Chondrocyte (in vitro differentiated cells): ENCODE results near the gene ARHGAP5. TPM values are rescaled to one million over a fixed set of nuclear protein-coding genes. Genes with fewer than 3 reads are reported as not detected.

Experiments
- DNase-seq: peaks from one replicate; pipeline ENCODE4 v3.0.0; 2021; ENCODE audit warnings: mixed read lengths, low spot score
- H3K27ac Mint-ChIP-seq: one replicate; pipeline ENCODE4 v1.8.0; 2021; ENCODE audit warnings: mild to moderate bottlenecking, moderate library complexity, mixed read lengths; ENCODE audit not compliant: unreplicated experiment
- H3K27me3 Mint-ChIP-seq: 2 replicates; pipeline ENCODE4 v1.8.0; 2021; ENCODE audit warnings: low read depth, mixed read lengths
- H3K36me3 Mint-ChIP-seq: 2 replicates; pipeline ENCODE4 v1.8.0; 2021; ENCODE audit warnings: low read depth, mixed read lengths
- H3K4me1 Mint-ChIP-seq: 2 replicates; pipeline ENCODE4 v1.8.0; 2021; ENCODE audit warnings: low read depth, mild to moderate bottlenecking, mixed read lengths
- H3K4me3 Mint-ChIP-seq: one replicate; pipeline ENCODE4 v1.8.0; 2021; ENCODE audit warnings: mild to moderate bottlenecking, moderate library complexity, mixed read lengths; ENCODE audit not compliant: unreplicated experiment
- H3K9me3 Mint-ChIP-seq: 2 replicates; pipeline ENCODE4 v1.8.0; 2021; ENCODE audit warnings: low read depth, mixed read lengths
- total RNA-seq: library from RNA; stranded (reverse); gene quantifications from 3 replicates; pipeline ENCODE4 v1.2.1, GENCODE V29; 2021
- TF ChIP-seq, protein P1 (sequence below): fragments of 200-600 bp; sonication (generic); IDR thresholded peaks from 2 replicates; pipeline ENCODE4 v1.5.0; 2021; ENCODE audit warnings: antibody characterized with exemption, mild to moderate bottlenecking, moderate library complexity

The ARHGAP5 gene
- total RNA-seq, 1 donor from 2014 or later: 82.8 TPM

DNA sequence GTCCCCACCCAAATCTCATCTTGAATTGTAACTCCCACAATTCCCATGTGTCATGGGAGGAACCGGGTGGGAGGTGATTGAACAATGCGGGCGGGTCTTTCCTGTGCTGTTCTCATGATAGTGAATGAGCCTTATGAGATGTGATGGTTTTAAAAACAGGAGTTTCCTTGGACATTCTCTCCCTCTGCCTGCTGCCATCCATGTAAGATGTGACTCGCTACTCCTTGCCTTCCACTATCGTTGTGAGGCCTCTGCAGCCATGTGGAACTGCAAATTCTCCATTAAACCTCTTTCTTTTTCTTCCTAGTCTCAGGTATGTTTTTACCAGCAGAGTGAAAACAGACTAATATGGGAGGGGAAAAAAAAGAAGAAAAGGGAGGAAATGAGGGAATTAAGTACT is 22.6 kb upstream of the ARHGAP5 start:
- DNase-seq: no peak
- Mint-ChIP-seq H3K27ac (no peak overlapping the region), H3K4me3 (no peak overlapping the region), H3K4me1 (no peaks in the 10 kb centered on the region), H3K27me3 (no peaks in the 10 kb centered on the region), H3K36me3 (no peaks in the 10 kb centered on the region), H3K9me3 (peaks cover 11% of the 10 kb centered on the region)
- TF ChIP-seq, protein P1, sequence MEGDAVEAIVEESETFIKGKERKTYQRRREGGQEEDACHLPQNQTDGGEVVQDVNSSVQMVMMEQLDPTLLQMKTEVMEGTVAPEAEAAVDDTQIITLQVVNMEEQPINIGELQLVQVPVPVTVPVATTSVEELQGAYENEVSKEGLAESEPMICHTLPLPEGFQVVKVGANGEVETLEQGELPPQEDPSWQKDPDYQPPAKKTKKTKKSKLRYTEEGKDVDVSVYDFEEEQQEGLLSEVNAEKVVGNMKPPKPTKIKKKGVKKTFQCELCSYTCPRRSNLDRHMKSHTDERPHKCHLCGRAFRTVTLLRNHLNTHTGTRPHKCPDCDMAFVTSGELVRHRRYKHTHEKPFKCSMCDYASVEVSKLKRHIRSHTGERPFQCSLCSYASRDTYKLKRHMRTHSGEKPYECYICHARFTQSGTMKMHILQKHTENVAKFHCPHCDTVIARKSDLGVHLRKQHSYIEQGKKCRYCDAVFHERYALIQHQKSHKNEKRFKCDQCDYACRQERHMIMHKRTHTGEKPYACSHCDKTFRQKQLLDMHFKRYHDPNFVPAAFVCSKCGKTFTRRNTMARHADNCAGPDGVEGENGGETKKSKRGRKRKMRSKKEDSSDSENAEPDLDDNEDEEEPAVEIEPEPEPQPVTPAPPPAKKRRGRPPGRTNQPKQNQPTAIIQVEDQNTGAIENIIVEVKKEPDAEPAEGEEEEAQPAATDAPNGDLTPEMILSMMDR: no peak

DNA sequence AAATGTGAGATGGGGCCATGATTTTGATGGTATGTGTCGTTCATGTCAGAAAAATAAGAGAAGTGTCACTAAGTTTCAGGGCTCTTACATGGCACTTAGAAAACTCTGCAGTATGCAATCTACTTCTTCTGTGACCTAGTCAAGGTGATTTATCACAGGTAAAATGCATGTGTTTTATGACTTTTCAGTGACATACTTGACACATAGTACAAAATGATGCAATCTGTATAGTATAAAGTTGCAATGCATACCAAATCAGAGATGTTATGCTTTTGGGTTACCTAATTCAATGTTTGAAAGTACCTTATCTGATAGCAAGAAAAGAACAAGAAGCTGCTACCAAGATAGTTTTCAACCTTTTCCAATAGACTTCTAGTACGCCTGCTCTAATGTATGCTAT is 21.9 kb upstream of the ARHGAP5 start:
- H3K27me3 Mint-ChIP-seq: no peaks in the 10 kb centered on the region
- DNase-seq: no peak
- H3K27ac Mint-ChIP-seq: no peak overlapping the region
- no peak overlapping the region for H3K4me3 Mint-ChIP-seq
- no peaks in the 10 kb centered on the region for H3K36me3 Mint-ChIP-seq
- TF ChIP-seq, protein P1: no peak
- no peaks in the 10 kb centered on the region for H3K4me1 Mint-ChIP-seq
- peaks cover 11% of the 10 kb centered on the region for H3K9me3 Mint-ChIP-seq

GRCh38 chr14:32059702-32060101 is 17.4 kb upstream of the ARHGAP5 start:
- H3K27me3 Mint-ChIP-seq: no peaks in the 10 kb centered on the region
- TF ChIP-seq, protein P1: no peak

GRCh38 chr14:32064931-32065330 is 12.2 kb upstream of the ARHGAP5 start:
- no peak for DNase-seq
- Mint-ChIP-seq H3K4me1 (peaks cover 16% of the 10 kb centered on the region), H3K27me3 (no peaks in the 10 kb centered on the region), H3K36me3 (no peaks in the 10 kb centered on the region), H3K4me3 (no peak overlapping the region), H3K9me3 (no peaks in the 10 kb centered on the region), H3K27ac (peak overlapping the region; percentile 74)
- TF ChIP-seq, protein P1: peak; percentile 68

More at GRCh38 chr14:32059702-32060101, 17.4 kb upstream of the ARHGAP5 start:
- Mint-ChIP-seq H3K4me3 (no peak overlapping the region), H3K36me3 (no peaks in the 10 kb centered on the region), H3K9me3 (no peaks in the 10 kb centered on the region), H3K4me1 (peaks cover 6% of the 10 kb centered on the region), H3K27ac (no peak overlapping the region)
- no peak for DNase-seq

DNA sequence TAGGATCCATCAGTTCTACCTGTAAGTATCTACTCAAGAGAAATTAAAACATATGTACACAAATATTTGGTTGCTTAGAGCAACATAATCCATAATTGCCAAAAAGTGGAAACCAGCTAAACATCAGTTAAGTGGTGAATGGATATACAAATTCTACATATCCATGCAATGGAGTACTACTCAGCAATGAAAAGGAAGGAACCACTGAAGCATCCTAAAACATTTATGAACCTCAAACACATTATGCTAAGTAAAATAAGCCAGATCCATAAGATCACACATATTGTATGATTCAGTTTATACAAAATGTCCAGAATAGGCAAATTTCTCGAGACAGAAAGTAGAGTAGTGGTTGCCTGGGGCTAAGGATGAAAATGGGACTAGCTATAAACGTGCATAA is 8.4 kb upstream of the ARHGAP5 start:
- Mint-ChIP-seq H3K9me3 (no peaks in the 10 kb centered on the region), H3K4me3 (no peak overlapping the region), H3K36me3 (no peaks in the 10 kb centered on the region), H3K27me3 (no peaks in the 10 kb centered on the region), H3K4me1 (peaks cover 18% of the 10 kb centered on the region), H3K27ac (no peak overlapping the region)
- DNase-seq: no peak
- TF ChIP-seq, protein P1: no peak
